ENCODE results near the gene RHCG.
"Not testable (repeated sequence)": the region's sequence is repeated elsewhere in the genome, so short reads cannot be mapped to it uniquely, and the experiment has no call there.

The RHCG gene

DNA sequence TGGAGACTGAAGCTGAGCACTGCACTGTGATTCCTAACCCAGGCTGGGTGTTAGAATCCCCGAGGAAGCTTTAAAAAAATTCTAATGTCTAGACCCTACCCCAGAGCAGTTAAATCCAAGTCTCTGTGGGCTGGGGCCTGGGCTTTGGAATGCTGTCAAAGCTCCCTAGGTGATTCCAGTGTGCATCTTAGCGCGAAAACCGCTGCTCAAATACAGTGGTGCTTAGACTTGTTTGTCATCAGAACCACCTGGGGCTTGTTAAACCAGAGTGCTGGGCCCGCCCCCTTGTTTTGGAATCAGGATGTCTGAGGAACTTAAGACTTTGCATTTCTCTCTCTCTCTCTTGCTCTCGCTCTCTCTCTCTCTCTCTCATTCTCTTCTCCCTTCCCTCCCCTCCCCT is 20.7 kb downstream of the RHCG start:
- peak; percentile 10 for DNase-seq

DNA sequence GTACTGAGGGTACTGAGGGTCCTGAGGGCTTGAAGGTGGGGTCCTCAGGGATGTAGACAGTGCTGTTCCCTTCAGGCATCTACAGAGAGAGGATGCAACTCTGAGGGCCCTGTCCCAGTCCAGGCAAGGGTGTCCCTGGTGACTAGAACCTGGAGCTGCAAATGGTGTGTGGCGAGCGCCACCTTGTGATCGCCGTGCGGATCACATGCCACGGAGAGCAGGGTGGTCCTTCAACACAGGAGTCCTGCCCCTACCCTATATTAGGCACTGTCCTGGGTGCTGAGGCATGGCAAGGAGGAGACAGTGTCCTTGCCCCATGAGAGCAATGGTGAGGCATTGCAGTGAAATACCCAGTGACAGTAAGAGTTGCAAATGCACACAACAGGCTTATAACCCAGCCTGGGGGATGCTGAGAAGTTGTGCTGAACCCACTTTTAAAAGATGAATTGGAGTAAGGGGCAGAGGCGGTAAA is 23.6 kb downstream of the RHCG start:
- no peak for DNase-seq

DNA sequence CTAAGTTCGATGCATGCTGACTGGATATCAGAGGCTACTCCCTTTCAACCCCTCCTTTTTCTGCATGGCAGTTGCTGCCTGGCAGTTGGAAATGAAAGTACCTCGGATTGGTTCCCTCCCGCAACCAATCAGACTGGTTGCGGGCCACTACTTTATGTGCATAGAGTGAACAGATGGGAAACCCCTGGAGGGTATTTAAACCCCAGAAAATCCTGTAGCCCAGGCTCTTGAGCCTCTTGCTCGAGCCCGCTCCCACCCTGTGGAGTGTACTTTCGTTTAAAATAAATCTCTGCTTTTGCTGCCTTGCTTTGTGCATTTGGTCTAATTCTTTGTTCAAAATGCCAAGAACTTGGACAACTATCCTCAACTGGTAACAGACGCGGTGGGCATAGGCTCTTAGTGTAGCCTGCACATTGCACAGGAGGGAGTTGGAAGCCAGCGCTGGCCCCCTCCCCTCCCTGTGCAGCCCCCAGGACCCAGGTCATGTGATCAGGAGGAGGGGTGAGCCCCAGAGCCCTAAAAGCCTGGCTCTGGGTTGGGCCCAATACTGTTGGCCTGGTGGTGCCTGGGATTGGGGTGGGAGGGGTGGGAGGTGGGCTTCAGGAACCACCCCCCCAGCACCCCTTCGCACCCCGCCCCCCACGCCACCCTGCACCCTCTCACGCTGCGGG is 26.8 kb downstream of the RHCG start:
- no peak for DNase-seq

DNA sequence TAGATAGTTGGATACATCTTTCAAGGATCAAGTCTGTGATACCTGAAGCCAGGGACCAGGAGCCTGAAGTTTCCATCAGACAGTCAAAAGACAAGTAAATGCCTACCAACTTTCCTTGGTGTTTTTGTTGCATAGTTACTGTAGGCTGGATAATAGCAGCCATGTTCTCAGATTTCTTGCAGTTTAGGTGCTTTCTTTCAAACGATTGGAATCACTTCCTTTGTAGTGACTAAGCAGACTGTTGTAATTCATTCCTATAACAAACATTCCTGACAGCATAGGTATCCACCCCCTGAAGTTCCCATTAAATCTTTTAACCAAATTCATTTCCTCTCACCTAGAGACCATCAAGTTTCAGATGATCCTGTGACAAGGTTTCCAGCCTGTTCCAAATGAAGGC is 27.6 kb downstream of the RHCG start:
- DNase-seq = not testable (repeated sequence)

DNA sequence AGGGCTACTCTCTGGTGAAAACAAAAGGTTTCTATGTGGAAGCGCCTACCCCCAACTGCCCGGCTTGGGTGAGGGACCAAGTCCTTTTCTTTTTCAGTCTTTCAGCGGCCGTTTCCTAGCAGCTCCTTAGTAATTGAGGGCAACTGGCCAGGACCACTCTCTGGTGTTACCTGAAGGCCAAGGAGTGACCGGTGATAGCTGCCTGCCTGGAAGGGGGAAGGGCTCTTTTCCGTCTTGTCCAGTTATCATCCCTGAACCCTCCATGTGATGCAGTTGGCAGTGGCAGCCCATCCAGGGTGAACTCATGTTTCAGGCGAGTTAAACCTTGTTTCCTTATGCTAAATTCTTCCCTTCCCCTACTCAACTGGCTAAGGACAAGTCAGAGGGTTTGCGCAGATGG is 33.3 kb downstream of the RHCG start:
- DNase-seq = no peak

DNA sequence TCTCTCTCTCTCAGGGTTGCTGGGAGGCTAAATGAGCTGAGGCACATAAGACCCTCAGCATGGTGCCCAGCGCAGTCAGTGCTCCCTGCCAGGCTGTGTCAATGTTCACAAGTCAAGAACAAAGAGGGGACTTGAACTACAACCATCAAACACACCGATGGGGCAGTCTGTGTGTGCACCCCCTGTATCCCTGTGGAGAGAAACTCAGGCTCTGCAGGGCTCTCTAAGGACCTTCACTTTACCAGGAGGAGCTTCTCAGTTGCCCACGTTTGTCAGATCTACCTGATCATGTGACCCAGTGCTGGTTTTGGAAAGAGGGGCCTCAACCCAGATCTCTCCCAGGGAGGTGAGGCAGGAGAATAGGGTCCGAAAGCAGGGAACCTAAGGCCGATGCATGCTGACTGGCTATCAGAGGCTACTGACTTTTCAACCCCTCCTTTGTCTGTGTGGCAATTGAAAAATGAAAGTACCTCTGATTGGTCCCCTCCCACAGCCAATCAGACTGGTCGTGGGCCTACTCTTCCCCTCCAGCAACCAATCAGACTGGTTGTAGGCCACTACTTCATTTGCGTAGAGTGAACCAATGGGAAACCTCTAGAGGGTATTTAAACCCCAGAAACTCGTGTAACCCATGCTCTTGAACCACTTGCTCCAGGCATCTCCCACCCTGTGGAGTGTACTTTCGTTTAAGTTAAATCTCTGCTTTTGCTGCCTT is 34.0 kb downstream of the RHCG start:
- no peak for DNase-seq

DNA sequence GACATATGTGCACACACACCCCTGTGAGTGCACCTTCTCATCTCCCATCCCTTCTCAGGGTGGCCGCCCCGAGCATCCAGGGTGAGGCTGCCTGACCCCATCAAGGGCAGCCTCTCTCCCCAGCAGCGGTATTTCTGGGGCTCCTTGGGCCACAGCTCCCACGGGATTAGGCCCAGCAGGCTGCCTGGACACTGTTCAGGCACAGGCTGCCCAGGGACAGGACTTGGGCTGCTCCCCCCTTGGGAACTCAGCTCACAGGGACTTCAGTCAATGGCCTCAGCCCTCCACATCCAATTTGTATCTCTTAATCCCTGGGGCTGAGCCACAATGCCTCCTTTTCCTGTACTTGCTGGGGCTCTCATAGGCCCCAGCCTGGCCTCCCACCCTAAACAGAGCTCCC is 35.0 kb downstream of the RHCG start:
- no peak for DNase-seq

DNA sequence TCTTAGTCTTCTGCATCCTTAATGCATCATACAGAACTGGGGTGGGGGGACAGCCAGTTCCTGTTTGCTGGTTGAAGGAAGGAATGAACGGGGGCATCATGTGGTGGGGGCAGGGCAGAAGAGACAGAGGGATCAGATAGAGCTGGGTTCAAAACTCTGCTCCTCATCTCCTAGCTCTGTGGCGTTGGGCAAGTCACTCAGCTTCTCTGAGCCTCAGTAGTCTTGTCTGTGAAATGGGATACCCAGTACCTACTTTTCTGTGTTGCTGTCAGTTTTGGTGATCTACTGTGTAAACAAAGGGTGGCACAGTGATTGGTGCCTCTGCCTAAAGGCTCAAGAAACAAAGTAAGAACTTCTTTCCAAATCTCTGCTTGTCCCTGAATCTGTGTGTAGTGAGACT is 36.3 kb downstream of the RHCG start:
- no peak for DNase-seq

DNA sequence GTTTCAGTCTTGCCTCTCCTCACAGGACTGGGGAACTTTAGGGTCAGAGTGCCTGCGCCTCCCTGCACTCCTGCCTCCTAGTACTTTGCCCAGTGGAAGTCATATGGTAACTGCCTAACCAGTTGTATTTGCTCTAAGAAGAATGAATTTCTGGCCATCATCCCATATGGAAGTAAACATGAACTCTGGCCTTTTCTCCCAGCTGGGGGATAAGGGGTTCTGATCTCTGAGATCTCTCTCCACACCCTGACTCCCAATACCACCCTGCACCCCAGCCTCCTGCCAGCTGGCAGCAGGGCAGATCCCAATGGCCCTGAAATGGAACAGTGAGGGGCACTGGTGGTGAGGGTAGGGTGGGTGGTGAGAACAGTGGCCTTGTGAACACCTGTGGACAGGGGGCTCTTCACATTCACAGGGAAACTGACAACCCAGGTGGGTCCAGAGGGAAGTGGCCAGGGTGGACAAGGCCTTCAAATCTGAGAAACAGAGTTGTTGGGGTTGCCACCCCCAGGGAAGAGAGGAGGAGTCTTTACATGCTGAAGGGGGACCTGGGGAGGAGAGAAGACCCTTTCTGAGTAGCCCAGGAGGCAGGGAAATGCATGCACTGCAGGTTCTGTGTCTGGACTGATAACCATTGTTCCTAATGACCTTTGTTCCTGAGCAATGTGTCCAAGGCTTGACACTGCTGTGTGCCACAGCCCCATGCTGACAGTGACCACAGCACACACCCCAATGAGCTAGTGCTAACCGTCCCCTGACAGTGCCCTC is 36.9 kb downstream of the RHCG start:
- no peak for DNase-seq

DNA sequence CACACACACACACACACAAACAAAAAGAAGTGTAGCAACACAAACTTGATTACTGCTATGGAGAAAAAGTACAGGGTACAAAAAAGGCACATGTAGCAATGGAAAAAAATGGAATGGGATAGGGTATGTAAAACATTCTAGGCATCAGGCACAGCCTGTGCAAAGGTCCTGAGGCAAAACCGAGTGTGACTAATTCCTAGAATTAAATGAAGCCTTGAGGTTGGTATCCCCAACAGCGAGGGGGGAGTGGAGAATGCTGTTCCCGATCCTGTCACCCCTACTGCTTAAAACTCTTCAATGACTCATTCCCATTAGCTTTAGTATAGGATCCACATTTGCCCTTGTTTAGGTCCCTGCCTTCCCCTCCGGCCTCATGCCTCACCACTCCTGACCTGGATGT is 37.9 kb downstream of the RHCG start:
- no peak for DNase-seq

DNA sequence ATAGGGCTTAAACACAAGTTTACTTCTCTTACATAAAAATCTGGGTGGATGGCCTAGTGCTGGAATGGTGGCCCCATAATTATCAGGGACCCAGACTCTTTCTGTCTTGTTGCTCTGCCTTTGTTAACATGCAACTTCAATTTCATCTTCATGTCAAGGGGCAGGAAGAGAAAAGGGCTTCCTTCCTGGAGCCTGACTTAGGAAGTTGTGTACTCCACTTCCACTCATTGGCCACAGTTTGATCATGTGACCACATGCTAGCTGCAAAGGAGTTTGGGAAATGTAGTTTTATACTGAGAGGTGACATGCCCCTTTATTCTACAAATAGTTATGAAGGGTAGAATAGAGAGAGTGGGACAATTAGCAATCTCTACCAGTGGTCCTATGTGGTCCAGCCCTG is 39.3 kb downstream of the RHCG start:
- no peak for DNase-seq

DNA sequence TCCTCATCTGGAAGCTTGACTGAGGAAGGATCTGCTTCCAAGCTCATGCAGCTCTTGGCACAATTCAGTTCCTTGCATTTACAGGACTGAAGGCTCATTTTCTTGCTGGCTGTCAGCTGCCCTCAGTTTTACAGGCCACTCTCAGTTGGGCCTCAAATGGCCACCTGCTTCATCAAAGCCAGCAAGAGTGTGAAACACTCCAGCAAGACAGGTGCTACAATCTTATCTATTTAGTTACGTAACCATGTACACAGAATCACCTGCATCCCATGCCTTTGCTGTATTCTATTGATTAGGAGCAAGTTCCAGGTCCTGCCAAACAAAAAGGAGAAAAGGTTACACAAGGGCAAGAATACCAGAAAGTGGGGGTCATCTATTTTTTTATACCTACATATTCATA is 40.8 kb downstream of the RHCG start:
- no peak for DNase-seq

DNA sequence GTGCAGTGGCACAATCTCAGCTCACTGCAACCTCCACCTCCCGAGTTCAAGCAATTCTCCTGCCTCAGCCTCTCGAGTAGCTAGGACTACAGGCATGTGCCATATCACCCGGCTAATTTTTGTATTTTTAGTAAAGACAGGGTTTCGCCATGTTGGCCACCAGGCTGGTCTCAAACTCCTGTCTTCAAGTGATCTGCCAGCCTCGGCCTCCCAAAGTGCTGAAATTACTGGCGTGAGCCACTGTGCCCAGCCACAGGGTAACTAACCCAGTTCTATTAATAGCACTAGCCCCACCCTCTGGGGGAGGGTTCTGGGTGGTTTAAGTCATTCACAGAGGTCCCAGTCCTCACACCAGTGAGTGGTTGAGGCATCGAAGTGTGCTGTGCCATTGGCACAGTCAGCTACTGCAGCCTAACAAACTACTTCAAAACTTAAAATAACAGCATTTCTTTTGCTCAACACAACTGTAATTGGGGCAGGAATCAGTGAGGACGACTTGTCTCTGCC is 44.0 kb downstream of the RHCG start:
- no peak for DNase-seq

DNA sequence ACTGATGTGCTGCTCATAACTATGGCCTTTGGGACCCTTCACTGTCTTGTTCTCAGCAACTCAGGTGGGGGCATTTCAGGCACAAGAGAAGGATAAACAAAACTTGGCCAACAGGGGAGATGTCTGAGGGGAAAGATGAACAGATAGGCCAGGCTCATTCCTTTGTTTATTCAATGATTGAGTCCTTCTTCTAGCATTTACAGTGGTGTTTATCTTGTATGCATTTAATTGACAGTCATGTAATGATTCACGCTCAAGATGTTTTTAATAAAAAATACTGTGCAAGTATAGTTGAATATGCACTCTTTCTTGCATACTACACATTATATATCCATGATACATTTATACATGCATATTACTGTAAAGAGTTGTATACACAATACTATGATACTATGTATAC is 44.5 kb downstream of the RHCG start:
- no peak for DNase-seq

DNA sequence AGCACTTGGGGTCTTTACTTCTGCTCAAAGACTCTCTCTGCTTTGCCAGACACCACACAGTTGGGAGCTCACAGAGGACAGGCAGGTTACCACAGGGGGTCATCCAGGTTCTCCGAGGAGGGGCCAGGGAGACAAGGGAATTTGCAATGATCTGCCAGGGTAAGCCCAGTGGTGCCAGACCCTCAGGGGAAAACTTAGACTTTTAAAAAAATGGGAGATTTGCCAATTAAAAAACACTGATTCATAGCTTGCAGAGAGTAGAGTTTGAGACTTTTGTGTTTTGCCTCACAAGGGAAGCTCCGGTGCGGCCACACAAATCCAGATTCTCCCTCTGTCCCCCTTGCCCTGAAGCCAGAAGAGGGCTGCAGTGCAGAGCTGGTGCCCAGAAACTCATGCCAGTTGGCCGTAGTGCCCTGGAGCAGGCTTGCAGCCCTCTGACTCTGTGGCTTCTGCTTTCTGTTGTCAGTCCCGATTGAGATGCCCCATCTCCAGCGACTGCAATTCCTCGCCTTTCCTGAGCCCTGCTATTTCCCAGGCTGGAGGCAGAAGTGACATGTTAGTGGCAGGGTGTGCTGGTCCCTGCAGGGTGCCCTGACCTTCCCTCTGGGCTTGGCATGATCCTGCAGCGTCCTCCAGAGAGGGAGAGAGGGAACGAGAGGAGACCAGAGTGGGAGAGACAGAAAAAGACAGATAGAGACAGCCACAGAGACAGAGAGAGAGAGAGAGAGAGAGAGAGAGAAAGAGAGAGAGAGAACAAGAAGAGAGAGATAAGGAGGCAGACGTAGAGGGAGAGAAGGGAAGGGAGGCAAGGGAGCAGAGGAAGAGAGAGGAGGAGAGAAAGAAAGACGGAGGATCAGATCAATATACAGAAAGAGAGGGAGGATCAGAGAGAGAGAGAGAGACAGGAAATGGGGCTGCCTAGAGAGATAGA is 46.0 kb downstream of the RHCG start:
- no peak for DNase-seq

DNA sequence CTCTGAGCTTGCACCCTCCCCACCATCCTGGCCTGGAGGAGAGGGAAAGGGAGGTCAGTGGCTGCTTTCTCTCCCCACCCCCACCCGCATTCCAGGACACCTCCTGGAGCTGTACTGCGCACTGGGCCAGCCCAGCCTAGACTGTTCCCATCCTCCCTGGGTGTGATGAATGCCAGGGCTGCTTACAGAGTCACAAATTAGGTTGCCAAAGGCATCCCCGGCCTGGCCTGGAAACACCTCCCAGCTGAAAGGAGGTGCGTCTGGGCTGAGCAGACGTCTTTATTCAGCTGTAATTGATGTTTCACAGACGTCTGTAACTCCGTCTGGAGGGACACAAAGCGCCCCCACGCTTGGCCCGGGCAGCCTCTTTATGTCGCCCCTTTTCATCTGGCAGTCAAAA is 47.6 kb downstream of the RHCG start:
- no peak for DNase-seq

DNA sequence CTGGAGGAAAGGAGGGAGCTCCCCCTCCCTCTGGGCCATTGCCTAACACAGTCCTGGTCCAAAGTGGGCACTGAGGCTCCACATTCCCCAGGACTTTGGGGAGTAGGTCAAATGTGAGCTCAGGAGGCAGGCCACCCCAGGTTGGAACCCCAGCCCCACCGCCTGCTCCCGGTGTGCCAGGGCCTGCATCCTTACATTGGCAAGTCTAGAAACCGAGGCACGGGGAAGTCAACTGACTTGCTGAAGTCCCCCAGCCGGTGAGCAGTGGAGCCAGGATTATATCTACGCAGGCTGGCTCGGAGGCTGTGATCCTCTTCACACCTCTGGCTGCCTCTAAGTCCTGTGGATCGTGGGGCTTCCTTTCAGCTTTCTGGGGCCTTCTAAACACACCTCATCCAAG is 48.7 kb downstream of the RHCG start:
- no peak for DNase-seq

DNA sequence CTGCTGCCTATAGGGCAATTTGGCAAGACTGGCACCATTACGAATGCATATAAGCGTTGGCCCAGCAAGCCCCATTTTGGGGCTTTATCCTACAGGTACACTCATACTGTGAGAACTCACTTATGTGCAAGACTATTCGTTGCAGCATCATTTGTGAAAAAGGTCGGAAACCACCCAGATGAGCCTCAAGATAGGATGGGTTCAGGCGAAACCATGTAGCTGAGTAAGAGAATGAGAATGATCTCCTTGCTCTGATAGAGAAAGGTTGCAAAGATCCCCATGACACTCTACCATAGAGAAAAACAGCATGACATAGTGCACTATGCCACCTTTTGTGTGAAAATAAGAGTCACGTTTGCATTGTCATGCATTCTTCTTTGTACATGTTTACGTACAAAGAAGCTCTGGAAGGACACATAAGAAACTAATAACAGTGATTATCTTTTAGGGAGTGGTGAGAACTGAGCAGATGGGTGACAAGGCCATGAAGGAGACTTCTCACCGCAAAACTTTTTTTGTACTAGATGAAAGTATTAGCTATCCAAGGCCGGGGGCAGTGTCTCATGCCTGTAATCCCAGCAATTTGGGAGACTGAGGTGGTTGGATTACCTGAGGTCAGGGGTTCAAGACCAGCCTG is 50.0 kb downstream of the RHCG start:
- no peak for DNase-seq

DNA sequence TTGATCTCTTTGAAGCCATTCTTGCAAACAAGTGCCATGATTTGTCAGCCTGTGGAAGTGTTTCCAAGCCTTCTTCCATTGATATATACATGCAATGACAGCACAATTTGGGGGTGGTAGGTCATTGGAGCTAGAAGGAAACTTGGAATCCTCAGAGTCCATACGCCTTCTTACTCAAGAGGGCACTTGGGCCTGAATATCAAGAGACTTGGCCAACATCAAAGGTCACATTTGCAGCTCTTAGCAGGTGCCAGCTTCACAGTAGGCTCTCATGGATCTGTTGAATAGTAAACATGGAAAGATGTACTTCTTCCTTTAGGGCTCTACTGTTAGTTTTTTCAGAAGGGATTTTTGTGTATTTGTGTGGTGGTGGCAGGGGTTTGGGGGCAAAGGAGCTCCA is 50.9 kb downstream of the RHCG start:
- DNase-seq = no peak

DNA sequence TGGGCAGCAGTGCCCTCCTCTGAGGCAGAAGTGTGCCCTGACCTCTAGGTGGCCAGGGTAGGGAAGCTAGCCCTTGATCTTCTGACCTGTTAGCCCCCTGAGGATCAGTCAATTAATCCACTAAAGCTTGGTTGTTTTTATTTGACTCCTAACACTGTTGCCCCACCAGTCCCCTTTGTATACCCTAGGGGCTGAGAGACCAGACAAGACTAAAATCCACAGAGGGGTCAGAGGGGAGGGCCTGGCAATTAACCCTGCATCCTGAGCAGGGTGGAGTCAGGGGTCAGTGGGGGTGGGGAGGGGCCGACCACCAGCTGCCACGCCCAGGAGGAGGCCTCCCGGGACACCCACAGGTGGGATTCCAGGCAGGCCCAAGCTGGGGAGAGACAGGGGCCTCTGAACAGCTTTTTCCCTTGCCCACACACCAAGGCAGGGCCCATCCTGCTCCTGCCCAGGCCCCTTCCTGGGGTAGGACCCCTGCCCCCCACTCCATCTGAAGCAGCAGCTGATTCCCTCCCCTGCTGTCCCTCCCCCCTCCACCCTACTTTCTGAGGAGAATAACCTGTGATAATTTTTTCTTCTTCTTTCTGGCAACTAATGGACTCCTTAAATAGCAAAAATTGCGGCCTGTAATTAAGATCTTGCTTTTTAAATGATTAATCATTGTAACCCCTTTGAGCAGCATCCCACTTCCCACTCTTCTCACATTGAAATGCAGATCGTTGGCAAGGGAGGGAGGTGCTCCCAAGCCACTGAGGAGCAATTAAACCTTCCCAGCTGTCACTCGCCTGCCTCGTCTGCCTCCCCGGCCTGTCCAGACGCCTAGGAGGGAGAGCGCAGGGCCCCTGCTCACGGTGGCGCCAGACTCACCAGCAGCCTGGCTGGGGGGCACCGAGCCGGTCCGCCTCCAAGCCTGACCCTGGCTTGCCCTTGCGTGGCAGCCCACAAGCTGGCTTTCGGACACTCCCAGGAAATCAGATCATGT is 51.9 kb downstream of the RHCG start:
- DNase-seq = no peak

DNA sequence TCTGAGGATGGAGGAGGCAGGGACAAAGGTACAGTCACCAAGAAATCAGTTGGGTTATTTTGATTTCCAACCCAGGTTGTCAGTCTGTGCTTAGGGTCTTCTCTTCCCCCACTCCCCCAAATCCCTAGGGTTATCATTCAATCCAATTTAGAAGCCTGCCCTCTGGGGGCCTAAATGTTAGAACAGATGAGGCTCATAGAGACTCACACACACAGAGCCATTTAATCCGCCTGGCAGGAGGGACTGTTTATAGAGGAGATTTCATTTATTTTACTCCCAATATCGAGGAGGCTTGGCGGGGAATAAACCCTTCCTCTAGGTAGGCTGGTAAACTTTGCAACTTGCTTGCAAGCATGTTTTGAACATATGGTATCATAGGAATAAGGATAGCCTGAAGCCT is 52.8 kb downstream of the RHCG start:
- no peak for DNase-seq
